ENCODE measurements around the gene TNFSF13B.

- no peak for TF ChIP-seq CTCF (IDR thresholded peaks at IDR 0.05)
- TF ChIP-seq POLR2A (IDR thresholded peaks at IDR 0.05): no peak
Measured at GRCh38 chr13:108272333-108272732, 2.8 kb downstream of the TNFSF13B start.

Measured in body of pancreas (tissue), 4 donors.